ENCODE measurements around the gene PHLDA1. TPM values are rescaled to one million over a fixed set of nuclear protein-coding genes. Genes with fewer than 3 reads are reported as not detected.

PHLDA1 gene
- polyA plus RNA-seq, 1 of the 3 experiments (the other 2 are of a cell fraction), result 26.2 TPM

GRCh38 chr12:76006028-76006925, 25.3 kb downstream of the PHLDA1 start:
- H3K9me2 ChIP-seq, result no peaks in the 10 kb centered on the region
- no peaks in the 10 kb centered on the region for H3K27me3 ChIP-seq (ENCODE audit: insufficient read depth)
- H3F3A ChIP-seq (replicated peaks; ENCODE audit: insufficient read depth), result peaks cover 9% of the 10 kb centered on the region
- H3K79me2 ChIP-seq (ENCODE audit: insufficient read depth), result no peaks in the 10 kb centered on the region
- H3K4me2 ChIP-seq, result no peak overlapping the region
- no peaks in the 10 kb centered on the region for H4K20me1 ChIP-seq (ENCODE audit: insufficient read depth)
- no peaks in the 10 kb centered on the region for H3K9me3 ChIP-seq
- no peak overlapping the region for H3K4me3 ChIP-seq (ENCODE audit: low read depth in 2 of 2, low read length in 1 of 2)
- no peak overlapping the region for H2AFZ ChIP-seq (ENCODE audit: low read depth)
- 96% methylated on average over 9 of the region's 9 CpGs for WGBS (ENCODE audit: low lambda C conversion rate)
- ChIA-PET POLR2A (no interaction called here), CTCF (no interaction called here)
- H3K4me1 ChIP-seq (ENCODE audit: control insufficient read depth in 1 of 2, insufficient read depth in 2 of 2, low read depth in 1 of 2, low read length in 1 of 2), result peaks cover 6 to 14% of the 10 kb centered on the region in 2 experiments; a peak in 3 of 4 replicates
- no peak overlapping the region for H3K9ac ChIP-seq
- TF ChIP-seq TCF12 (IDR thresholded peaks at IDR 0.05) (no peak), RAD21 (IDR thresholded peaks at IDR 0.05; ENCODE audit: low read length) (no peak), GATA2 (CRISPR knock-in tag; IDR thresholded peaks at IDR 0.05) (no peak), FOSL2 (IDR thresholded peaks at IDR 0.05; ENCODE audit: borderline replicate concordance, low read depth) (no peak), JUND (IDR thresholded peaks at IDR 0.05) (no peak), TEAD4 (IDR thresholded peaks at IDR 0.05; ENCODE audit: borderline replicate concordance, insufficient read depth) (no peak), IRF3 (IDR thresholded peaks at IDR 0.05; ENCODE audit: low read depth, low read length) (no peak), EZH2phosphoT487 (IDR thresholded peaks at IDR 0.05; ENCODE audit: borderline replicate concordance, low read depth) (no peak), RXRA (IDR thresholded peaks at IDR 0.05; ENCODE audit: borderline replicate concordance, low read depth) (no peak), TAF1 (IDR thresholded peaks at IDR 0.05; ENCODE audit: borderline replicate concordance, low read depth, low read length) (no peak), USF1 (IDR thresholded peaks at IDR 0.05; ENCODE audit: borderline replicate concordance, low read depth) (no peak), PBX3 (IDR thresholded peaks at IDR 0.05) (no peak), RCOR1 (IDR thresholded peaks at IDR 0.05; ENCODE audit: low read length) (no peak), MXI1 (IDR thresholded peaks at IDR 0.05; ENCODE audit: low read depth, low read length) (no peak), CTCF (IDR thresholded peaks at IDR 0.05) (no peak), YY1 (IDR thresholded peaks at IDR 0.05; ENCODE audit: low read depth) (no peak)
- no peak overlapping the region for H3K27ac ChIP-seq (ENCODE audit: low read depth in 2 of 2, low read length in 1 of 2)
- no peak for DNase-seq
- no peaks in the 10 kb centered on the region for H3K36me3 ChIP-seq (replicated peaks in 1 of 2; ENCODE audit: control insufficient read depth in 1 of 2, insufficient read depth in 2 of 2, low read length in 1 of 2)

Measured in SK-N-SH (cell line).